Esophagus squamous epithelium (tissue), 4 donors: ENCODE results near the gene AFF3.
"Not testable (repeated sequence)": the region's sequence is repeated elsewhere in the genome, so short reads cannot be mapped to it uniquely, and the experiment has no call there.

Experiments
- POLR2A ChIP-seq, 4 donors: fragments of 450-650 bp; IDR thresholded peaks; one replicate each; pipeline ENCODE4 v1.6.1; 2017; ENCODE audit warnings: antibody characterized with exemption in 4 of 4, mild to moderate bottlenecking in 4 of 4, moderate library complexity in 3 of 4
- TF ChIP-seq, protein P1 (sequence below), 6 experiments: fragments of 450-650 bp in 4 of 6; fragments of 200-600 bp in 2 of 6; sonication (generic) in 2 of 6; IDR thresholded peaks; one replicate each; pipeline ENCODE4 v1.5.1; 2016 to 2019; ENCODE audit warnings: antibody characterized with exemption in 6 of 6, mild to moderate bottlenecking in 4 of 6, moderate library complexity in 4 of 6

DNA sequence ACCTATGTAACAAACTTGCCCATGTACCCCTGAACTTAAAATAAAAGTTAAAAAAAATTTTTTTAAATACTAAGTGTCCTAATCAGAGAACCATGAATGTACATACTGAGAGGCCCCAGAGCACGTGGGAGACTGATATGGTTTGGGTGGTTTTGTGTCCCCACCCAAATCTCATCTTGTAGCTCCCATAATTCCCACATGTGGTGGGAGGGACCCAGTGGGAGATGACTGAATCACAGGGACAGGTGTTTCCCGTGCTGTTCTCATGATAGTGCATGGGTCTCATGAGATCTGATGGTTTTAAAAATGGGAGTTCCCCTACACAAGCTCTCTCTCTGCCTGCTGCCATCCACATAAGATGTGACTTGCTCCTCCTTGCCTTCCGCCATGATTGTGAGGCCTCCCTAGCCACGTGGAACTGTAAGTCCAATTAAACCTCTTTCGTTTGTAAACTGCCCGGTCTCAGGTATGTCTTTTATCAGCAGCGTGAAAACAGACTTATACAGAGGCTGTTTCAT is 214.6 kb downstream of the AFF3 start:
- TF ChIP-seq, protein P1, sequence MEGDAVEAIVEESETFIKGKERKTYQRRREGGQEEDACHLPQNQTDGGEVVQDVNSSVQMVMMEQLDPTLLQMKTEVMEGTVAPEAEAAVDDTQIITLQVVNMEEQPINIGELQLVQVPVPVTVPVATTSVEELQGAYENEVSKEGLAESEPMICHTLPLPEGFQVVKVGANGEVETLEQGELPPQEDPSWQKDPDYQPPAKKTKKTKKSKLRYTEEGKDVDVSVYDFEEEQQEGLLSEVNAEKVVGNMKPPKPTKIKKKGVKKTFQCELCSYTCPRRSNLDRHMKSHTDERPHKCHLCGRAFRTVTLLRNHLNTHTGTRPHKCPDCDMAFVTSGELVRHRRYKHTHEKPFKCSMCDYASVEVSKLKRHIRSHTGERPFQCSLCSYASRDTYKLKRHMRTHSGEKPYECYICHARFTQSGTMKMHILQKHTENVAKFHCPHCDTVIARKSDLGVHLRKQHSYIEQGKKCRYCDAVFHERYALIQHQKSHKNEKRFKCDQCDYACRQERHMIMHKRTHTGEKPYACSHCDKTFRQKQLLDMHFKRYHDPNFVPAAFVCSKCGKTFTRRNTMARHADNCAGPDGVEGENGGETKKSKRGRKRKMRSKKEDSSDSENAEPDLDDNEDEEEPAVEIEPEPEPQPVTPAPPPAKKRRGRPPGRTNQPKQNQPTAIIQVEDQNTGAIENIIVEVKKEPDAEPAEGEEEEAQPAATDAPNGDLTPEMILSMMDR (IDR thresholded peaks at IDR 0.05): not testable (repeated sequence)
- TF ChIP-seq POLR2A (IDR thresholded peaks at IDR 0.05): not testable (repeated sequence)
